GM18511 (cell line): ENCODE data around the gene AKAP7.

Experiments used
- ATAC-seq: cut with Tn5 transposase; IDR thresholded peaks from one replicate; pipeline ENCODE4 v1.9.1; 2021; ENCODE audit warnings: mild to moderate bottlenecking, moderate library complexity; ENCODE audit not compliant: unreplicated experiment

Gene AKAP7

GRCh38 chr6:131197716-131198115, 62.4 kb downstream of the AKAP7 start:
- no peak for ATAC-seq

GRCh38 chr6:131199568-131200272, 64.5 kb downstream of the AKAP7 start:
- ATAC-seq, result peak; percentile 100

- ATAC-seq, result no peak
Observed at GRCh38 chr6:131205481-131206244, 70.4 kb downstream of the AKAP7 start.

GRCh38 chr6:131206463-131207251, 71.4 kb downstream of the AKAP7 start:
- no peak for ATAC-seq

GRCh38 chr6:131208787-131209186, 73.5 kb downstream of the AKAP7 start:
- no peak for ATAC-seq

- no peak for ATAC-seq
Observed at GRCh38 chr6:131210469-131210868, 75.2 kb downstream of the AKAP7 start.

- ATAC-seq, result no peak
Observed at GRCh38 chr6:131212024-131212423, 76.8 kb downstream of the AKAP7 start.

- no peak for ATAC-seq
Observed at GRCh38 chr6:131212913-131213312, 77.6 kb downstream of the AKAP7 start.

GRCh38 chr6:131213501-131213990, 78.3 kb downstream of the AKAP7 start:
- ATAC-seq, result no peak

GRCh38 chr6:131215219-131215618, 80.0 kb downstream of the AKAP7 start:
- no peak for ATAC-seq

- no peak for ATAC-seq
Observed at GRCh38 chr6:131216246-131216645, 81.0 kb downstream of the AKAP7 start.

GRCh38 chr6:131222773-131223172, 87.5 kb downstream of the AKAP7 start:
- no peak for ATAC-seq

- ATAC-seq, result no peak
Observed at GRCh38 chr6:131223416-131223815, 88.1 kb downstream of the AKAP7 start.

- ATAC-seq, result no peak
Observed at GRCh38 chr6:131225127-131225526, 89.9 kb downstream of the AKAP7 start.

- ATAC-seq, result no peak
Observed at GRCh38 chr6:131225959-131226358, 90.7 kb downstream of the AKAP7 start.

- no peak for ATAC-seq
Observed at GRCh38 chr6:131226459-131227157, 91.3 kb downstream of the AKAP7 start.

- no peak for ATAC-seq
Observed at GRCh38 chr6:131227158-131227543, 91.9 kb downstream of the AKAP7 start.

- no peak for ATAC-seq
Observed at GRCh38 chr6:131231103-131231502, 95.8 kb downstream of the AKAP7 start.

- ATAC-seq, result no peak
Observed at GRCh38 chr6:131231891-131232290, 96.6 kb downstream of the AKAP7 start.

- ATAC-seq, result no peak
Observed at GRCh38 chr6:131244942-131245341, 109.7 kb downstream of the AKAP7 start.

GRCh38 chr6:131250122-131250521, 114.9 kb downstream of the AKAP7 start:
- peak; percentile 84 for ATAC-seq
